IPS DF 19.7 (cell line): ENCODE data around the gene GNAQ.
"Not testable (repeated sequence)": the region's sequence is repeated elsewhere in the genome, so short reads cannot be mapped to it uniquely, and the experiment has no call there.

Source experiments
- DNase-seq: peaks from one replicate; pipeline ENCODE4 v3.0.0-alpha.2; 2013; ENCODE audit warnings: low read depth, low spot score

Gene GNAQ

DNA sequence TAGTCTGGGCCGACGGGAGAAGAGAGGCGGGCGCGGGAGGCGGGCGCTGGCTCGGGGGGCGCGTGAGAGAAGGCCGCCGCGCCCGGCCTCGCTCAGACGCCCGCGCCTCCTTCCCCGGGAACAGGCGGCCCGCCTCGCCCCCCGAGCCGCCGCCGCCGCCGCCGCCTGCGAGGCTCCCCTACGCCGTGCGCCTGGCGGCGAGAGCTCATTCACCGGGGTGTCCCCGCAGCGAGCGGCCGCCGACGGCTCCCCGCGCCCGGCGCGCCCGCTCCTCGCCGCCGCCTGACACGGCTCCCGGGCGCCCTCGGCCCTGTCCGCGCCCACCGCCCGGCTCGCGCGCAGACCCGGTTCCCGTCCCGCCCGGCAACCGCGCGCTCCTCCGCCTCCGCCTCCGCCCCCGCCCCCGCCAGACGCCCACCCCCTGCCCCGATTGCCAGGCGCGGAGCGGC is at the start of gene GNAQ:
Gene GNAQ, minus strand, starts transcription at position 368 of the 449 bp plus-strand sequence. CDS start 576 bp downstream, outside the sequence.
- DNase-seq, result no peak

DNA sequence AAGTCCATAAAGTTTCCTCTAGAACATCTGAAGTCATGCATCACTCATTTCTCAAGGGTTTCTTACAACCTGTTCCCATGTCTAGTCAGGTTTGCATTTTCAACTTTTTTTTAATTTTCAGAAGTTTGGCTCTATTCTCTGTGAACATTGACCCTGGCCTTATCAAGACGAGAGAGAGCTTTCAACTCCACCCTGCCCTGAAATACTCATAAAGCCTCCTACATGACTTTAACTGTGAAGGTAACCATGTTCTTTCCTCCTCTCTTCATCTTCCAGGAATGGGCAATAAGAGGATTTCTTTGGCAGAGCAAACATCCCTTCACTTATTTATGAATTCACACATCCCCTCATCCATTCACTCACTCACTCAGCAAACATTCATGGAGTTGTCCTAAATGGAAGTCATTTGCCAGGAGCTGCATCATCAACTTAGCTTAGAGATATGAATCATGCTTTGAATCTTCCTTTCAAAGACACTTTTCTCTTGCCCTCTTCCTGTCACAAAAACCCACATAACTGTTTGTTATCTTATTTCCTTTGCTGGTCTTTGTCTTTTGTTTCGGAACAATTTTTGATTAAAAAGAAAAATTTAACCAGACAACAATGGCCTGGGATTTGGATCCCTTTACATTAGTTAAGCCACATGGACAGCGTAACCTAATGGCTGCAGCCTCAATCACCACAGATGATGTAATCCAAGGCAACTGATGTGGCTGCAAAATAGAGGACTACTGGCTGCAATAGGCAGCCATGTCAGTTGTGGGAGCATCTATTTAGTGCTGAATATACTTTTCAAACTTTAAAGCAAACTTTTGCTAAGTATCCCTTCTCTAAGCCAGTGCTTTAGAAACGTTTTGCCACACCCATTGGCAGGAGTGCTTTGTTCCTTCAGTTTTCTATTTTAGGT is 43.0 kb upstream of the GNAQ start:
- no peak for DNase-seq

DNA sequence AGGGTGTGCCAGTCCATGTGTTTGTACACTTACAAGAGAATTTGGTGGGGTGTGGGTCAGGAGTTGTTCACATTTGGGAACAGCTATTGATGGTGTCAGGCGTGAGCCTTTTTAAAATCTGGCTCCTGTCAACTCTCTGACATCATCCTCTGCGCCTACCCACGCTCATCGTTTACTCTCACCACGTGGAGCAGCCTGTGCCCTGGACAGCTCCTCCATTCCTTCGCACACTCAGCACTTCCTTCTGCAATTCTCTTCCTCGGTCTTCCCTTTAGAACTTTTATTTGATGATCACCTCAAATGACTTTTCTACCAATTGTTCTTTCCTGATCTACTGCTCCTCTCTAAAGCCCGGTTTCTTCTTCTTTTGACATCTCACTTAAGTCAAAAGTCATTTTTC is 42.1 kb upstream of the GNAQ start:
- no peak for DNase-seq

DNA sequence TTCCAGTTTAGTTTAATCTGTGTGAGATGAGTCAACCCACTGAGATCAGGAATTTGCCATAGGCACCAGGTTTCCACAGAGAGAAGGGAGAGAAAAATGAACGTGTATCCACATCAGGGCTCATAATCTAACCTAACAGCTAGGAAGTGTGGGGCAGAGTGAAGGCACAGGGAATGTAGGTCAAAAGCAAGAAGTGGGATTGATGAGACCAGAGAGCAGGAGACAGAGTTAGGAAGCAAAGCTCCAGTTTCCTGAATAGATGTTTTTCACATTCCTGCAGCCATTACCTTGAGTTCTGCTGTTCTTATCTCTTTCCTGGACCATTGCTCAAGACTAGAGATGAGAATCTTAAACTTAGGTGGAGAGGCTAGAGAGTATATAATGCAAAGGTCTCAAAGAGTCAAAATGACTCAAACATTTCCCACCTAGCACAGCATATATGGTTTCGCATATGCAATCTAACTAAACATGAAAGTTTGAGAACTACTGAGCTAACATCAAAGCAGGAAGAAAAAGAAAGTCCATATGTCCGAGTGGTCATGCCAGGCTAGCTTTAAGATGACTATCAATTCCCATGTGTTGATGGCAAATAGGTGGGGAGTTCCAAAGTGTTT is 41.1 kb upstream of the GNAQ start:
- no peak for DNase-seq

DNA sequence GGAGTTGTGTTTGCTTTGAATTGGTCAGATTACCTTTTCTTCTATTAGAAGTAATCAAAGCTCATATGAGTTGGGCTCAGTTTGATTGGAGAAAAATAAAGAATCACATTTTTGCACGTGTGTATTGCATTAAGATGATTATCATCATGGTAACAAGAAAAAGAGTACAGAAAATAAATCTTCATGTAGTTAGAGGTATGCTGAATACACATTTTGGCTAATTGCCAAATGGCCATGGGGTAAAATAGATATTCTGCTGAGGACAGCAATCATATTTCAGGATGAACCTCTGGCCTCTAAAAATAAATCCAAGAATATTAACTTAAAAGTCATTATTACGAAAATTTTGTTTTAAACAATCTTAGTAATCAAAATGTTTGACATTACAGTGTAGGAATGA is 38.9 kb upstream of the GNAQ start:
- DNase-seq, result no peak

DNA sequence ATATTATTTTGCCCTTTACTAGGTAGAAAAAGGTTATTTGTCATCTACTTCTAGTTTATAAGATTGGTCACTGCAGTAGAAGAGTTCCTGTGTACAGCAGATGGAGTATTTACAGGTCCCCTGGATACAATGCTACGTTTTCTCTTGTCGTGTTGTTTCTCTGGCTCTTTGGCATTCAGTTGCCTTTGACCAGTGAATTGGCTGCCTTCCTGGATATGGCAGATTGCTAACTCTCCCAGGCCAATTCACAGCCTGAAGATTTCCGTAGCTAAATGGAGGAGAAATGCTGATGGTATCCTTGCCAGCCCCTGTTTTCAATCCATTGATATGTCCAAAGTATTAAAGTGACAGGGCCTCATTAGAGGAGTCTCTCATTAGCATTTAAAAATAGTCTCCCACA is 32.5 kb upstream of the GNAQ start:
- DNase-seq, result no peak

DNA sequence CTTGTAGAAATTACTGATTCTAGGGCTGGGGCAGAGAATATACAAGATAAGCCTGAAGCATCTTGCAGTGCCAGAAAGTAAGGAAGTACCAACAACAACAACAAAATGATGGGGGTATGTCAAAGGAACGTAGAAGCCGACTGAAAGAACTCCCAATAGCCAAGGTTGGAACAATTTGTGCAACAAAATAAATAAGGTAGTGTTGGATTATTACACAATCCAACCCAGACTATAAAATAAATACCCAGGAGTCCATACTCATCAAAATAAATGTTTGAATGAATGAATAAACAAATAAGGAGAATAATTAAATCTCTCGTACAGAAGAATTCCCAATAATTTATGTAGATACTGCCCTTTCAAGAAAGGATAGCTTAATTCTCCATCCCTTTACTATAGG is 31.1 kb upstream of the GNAQ start:
- DNase-seq, result no peak

DNA sequence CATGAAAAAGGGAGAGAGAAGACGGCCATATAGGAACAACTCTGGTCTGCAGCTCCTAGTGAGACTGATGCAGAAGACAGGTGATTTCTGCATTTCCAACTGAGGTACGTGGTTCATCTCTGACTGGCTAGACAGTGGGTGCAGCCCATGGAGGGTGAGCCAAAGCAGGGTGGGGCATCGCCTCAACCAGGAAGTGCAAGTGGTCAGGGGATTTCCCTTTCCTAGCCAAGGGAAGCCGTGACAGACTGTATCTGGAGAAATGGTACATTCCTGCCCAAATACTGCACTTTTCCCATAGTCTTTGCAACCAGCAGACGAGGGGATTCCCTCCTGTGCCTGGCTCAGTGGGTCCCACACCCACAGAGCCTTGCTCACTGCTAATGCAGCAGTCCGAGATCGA is 22.6 kb upstream of the GNAQ start:
- not testable (repeated sequence) for DNase-seq

DNA sequence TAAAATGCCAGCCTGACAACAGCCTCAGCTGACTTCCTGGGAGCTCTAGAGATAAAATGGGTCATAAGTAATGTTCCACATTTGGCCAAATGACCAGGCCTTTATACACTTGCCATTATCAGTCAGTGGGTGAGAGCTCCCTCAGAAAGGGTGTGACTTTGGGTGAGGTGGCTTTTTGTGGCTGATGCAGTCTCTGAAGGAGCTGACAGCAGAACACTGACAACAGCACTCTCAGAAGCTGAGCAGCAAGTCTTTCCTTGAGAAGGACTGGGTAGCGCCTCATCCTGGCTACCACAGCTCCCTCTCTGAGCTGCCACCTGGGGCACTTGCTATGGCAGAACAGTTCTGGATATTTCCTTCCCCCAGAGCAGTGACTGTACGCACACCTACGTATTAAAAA is 22.0 kb upstream of the GNAQ start:
- DNase-seq, result no peak

DNA sequence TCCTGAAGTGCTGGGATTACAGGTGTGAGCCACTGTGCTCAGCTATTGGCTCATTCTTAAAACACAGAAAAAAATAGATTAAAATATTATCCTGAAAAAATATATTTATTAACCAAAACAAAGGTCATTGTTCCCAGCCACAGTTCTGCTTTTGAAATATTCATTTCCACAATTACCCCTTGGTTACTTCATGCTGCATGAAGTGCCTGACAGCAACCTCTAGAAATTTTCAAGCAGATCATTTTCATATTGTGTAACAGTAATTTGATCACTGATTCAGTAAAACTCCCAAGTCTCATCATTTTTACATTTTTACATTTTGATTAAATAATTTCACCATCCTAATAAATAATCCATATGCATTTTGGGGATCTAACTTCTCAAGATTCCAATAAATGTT is 18.8 kb upstream of the GNAQ start:
- DNase-seq, result no peak

DNA sequence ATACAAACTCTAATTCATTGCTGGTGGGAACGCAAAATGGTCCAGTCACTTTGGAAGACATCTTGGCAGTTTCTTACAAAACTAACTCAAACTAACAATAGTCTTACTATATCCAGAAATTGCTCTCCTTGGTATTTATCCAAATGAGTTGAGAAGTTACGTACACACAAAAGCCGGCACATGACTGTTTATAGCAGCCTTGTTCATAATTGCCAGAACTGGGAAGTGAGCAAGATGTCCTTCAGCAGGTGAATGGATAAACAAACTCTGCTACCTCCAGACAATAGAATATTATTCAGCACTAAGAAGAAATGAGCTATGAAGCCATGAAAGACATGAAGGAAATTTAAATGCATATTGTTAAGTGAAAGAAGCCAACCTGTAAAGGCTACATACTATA is 17.9 kb upstream of the GNAQ start:
- no peak for DNase-seq

DNA sequence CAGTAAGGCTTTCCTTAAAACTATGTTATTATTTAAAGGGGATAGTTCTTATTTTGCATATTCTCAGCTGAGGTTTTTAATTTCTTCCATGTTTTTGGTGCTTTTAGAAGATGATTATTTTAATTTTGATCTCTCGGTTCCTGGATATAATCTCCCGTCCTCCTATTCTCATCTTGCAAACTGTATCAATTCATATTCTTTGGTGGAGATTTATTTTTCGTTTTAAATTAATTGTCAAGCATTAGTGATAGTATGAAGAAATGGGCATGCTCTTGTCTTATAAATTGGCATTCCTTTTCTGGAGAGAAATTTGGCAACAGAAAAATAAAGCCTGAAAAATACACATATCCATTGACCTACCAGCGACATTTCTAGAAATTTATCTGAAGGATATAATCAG is 15.5 kb upstream of the GNAQ start:
- DNase-seq, result no peak

DNA sequence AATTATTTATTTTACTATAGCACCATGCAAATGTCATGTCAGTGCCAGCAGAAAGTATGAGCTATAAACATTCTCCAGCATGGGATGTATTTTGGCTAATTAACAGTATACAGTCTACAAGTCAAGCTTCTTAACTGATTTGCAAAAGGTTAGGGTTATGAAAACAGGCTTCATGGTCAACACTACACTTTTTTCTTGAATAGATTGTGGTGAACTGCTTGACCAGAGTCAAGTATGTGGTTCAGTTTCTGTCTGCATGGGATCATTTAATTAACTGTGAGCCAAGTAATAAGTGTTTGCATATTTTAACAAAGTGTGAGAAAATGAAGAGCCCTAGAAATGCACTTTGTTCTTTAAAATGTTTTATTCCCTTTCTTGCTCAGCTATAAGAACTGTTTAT is 14.5 kb upstream of the GNAQ start:
- no peak for DNase-seq

DNA sequence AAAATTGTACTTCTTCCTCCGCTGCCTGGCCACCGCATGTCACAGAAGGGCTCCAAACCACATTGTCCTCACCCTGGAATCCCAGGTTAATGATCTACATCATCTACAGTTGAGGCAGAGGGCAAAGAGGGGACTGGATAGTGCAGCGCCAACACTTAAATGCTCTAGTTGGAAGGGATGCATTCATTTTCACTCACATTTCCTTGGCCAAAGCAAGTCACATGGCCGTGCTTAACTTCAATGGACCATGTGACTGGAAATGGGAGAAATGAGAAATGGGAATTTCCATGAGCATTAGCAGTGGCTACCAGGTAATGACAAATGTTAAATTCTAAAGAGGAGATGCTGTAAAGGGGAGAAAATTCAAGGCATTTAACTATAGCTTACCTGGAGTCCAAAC is 13.3 kb upstream of the GNAQ start:
- DNase-seq, result no peak

DNA sequence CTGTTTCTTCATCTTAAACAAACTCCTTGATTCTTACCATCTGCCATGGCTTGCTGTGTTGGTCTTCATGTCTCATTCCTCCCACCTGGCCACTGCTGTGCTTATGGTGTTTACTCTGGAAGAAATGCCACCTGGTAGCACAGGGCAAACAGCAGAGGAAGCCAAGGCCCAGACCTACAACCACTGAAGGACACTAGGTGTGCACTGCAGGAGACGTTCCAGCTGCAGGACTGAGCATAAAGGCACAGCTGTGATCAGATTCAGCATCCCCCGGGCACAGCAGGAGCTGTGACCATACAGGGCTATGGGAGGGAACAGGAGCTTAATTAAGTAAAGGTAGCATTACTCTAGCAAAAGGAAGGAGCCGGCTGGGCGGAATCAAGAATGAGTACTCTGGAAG is 12.6 kb upstream of the GNAQ start:
- no peak for DNase-seq

DNA sequence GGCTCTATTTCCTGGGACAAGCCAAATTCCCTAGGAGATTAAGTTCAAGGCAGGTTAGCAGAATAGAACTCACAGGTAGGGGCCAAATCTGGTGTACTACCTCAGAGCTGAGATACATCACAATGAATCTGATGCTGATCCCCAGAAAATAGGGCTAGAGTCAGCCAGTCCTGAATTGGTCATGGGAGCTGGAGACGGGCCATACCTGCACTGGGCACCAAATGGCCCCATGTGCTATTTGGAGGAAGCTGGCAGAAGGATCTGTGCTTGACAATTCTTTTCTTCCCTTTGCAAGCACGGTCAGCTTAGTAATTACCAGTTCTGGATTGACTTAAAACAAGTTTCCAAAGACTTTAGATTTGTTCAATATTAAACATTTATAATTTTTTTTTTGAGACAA is 10.4 kb upstream of the GNAQ start:
- DNase-seq, result no peak

DNA sequence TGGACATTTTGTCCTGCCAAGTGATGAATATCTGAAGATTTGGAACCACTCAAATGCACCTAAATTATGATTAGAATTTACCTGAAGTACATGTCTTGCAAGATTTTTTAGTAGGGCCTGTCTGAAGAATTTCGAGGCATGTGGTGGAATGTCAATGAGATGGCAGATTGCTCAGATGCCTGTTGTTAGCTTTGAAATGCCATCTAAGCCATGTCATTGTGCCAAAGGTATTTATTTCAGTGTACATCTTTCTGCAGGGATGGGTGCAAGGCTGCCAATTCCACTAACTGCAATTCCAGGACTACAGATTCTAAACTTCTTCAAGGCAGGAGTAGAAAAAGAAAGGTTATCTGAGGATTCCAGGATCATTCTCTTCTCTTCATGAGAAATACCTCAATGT is 9.1 kb upstream of the GNAQ start:
- DNase-seq, result no peak

DNA sequence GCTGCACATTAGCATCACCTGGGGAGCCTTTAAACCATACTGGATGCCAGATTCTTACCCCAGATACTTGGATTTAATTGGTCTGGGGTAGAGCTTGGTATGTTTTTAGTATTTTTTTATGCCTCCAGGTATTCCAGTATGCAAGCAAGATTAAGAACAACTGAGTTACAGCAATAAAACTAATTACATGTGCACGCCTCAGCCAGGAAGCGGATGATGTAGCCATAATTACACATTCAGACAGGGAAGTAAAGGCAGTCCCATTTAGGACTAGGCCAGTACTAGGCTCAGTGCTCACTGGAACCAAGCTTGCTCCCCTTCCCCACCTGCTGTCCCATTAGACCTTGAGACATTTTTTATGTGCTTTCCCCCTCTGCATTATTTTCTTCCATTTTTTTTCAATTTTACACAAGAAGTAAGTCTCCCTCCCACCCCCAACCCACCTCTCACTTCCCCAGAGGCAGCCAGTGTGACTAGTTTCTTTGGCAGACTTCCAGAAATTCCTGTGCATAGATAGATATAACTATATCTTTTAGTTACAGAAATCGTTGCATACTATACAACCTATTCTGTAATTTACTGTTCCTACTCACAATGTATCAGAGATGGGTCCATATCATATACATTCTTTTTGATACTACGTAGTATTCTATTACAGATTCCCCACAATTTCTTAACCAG is 7.1 kb upstream of the GNAQ start:
- no peak for DNase-seq

DNA sequence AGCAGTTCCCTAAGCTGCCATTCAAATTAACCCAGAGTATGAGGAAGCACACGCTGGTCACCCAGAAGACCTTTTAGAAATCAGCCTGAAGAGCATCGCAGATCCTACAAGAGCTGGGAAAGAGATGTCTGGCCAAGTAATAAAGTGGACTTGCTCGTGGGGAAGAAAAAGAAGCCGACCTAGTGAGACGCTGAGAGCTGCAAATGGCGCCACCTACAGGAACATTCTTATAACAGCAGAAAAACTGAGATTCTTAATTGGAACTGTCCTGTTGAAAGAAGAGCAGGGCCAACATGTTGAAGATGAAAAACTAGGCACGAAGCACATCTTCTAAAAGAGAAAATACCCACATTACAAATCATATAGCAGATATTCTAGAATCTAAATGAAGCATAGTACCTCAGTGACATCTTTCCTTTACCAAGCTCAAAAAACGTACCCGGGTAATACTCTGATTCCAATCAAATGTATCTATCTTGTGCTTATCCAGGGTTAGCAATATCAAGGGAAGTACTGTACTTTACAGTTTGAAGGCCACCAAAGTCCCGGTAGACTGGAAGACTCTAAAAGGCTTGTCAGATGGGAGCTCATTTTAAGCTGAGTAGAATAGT is 3.9 kb upstream of the GNAQ start:
- DNase-seq, result no peak

DNA sequence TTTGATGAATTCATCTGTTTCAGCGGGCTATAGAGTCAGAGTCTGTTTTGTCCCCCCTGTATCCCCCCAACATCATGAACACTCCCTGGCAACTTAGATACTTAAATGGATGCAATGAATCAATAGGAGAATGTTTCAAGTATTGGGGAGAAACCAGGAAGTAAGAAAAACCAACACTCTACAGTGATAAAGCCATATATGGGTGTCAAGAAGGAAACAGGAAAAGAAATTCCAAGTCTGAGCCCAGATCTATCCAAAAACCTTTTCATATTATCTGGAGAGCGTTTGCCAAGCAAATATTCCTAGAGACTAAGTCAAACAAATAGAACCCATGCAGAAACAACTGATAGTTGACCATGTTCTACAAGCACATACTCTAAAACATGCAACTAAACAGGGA is 2.3 kb upstream of the GNAQ start:
- DNase-seq, result no peak

DNA sequence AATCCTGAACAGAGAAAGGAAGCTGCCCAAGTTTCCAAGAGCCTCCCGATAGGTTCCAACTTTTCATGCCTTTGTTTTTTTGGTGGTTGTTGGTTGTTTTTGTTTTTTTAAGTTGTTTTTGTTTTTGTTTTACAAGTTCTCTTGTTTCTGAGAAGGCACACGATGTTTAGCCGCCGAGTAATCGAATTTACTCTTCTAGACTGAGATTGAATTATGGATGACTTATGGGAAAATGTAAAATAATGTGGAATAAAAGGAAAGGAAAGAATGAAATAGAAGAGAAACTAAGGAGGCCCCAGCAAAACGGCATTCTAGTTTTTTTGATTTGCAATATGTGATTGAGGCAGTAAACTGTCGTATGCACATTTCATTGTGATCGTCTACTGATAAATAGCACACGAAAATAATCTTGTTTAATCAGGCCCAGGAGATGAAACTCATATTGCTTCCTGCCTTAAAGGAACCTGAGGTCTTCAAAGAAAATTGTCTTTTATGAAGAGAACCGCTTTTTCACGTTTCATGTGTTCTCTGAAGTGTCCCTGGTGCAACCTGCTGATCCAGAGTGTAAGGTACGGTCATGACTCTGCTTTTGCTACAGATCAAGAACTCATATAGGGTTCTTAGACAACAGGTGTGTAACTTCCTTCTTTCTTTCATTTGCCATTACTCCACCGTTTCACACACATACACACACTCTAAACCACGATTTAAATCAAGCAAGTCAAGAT is 1.3 kb upstream of the GNAQ start:
- DNase-seq, result no peak
